GM10847 (cell line): ENCODE results near the gene FAS.

ENCODE experiments used
- POLR2A ChIP-seq: IDR thresholded peaks from 2 replicates; pipeline ENCODE4 v1.6.1; 2011; ENCODE audit not compliant: insufficient read length; ENCODE audit errors: extremely low read depth

The FAS gene

GRCh38 chr10:89037096-89037495 lies 46.5 kb downstream of the FAS start:
- TF ChIP-seq POLR2A: no peak

GRCh38 chr10:89042562-89042961 lies 52.0 kb downstream of the FAS start:
- no peak for TF ChIP-seq POLR2A

DNA sequence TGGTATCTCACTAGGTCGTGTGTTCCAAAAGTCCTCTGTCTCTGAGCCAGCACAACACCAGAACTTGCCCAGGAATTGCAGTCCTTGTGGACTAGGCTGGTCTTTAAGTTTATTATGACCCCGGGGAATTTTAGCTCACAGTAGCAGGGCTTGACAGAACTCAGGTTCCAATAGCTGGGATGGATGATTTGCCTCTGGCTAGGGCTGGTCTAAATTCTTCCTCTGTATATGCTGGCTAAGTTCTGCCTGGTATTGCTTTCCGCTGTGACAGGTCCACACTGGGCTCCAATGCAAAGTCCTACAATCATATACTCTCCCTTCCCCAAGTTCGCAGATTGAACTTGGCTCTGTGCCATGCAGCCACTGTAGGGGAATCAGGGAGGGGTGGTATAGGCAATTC lies 52.5 kb downstream of the FAS start:
- no peak for TF ChIP-seq POLR2A

GRCh38 chr10:89047397-89047796 lies 56.8 kb downstream of the FAS start:
- TF ChIP-seq POLR2A: no peak

- no peak for TF ChIP-seq POLR2A
Observed at GRCh38 chr10:89051593-89051992, 61.0 kb downstream of the FAS start.

DNA sequence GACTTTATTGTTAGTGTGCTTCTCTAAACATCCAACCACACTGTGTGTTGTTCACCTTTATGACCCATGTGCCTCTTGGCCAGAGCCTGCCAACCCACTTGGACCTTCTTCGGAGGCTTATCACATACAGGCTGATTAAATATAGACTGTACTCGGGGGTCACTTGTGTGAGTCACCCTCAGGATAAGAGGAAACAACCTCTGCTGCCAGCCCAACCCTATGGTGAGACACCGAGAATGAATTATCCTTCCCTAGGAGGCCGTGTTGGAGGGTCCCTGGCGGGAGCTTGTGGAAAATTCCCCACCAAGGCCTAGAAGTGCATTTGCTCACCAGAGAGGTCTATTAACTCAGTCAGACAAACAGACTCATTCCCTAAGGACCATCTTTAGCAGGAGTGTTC lies 63.0 kb downstream of the FAS start:
- no peak for TF ChIP-seq POLR2A

- TF ChIP-seq POLR2A: no peak
Observed at GRCh38 chr10:89055159-89055558, 64.6 kb downstream of the FAS start.

DNA sequence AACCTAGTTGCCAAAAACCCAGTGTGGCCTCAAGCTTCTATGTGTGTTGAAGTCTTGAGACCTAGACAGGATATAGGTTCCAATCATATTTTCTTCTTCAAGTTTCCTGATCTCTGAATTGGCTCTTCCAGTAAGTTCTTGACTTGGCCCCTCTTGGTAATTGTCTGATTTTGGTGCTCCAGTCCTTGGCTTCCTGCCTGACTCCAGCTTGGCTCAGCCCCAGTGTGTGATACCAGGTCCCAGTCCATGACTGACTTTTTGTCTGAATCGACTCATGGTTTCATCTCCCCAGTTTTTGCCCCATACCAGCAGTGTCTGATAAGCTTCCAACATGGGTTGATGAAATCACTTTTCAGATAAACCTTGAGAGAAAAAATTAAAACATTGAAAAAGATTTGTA lies 72.3 kb downstream of the FAS start:
- no peak for TF ChIP-seq POLR2A

GRCh38 chr10:89063465-89063864 lies 72.9 kb downstream of the FAS start:
- no peak for TF ChIP-seq POLR2A

DNA sequence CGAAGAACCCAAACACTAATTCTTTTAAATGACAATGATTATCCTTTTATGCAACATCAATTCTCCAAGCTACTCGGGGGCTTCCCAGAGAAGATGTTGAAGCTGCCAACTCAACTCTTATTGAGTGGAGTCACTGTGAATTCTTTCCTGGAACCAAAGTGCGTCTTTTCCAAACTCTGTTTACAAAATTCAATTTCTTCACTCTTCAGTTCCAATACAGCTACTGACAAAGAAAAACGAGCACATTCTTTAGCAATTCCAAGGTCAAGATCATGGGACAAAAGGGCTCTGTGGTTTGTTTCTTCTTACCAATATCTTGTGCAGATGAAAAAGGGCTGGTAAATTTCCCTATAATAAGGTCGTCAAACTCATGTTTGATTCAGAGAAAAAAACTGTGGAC lies 74.2 kb downstream of the FAS start:
- no peak for TF ChIP-seq POLR2A
